CD14-positive monocyte (primary cell): ENCODE measurements around the gene ATG9B. TPM values are rescaled to one million over a fixed set of nuclear protein-coding genes. Genes with fewer than 3 reads are reported as not detected.

ENCODE experiments used
- DNase-seq, 3 donors: peaks; one replicate each; pipeline ENCODE4 v3.0.0-alpha.2; 2011 to 2022
- H2AFZ ChIP-seq: 2 replicates; pipeline ENCODE4 v1.6.0; 2012; ENCODE audit warnings: mild to moderate bottlenecking, low read depth, low read length, inconsistent platforms; ENCODE audit not compliant: insufficient read depth, poor library complexity, severe bottlenecking
- H3K27ac ChIP-seq, 2 donors: 1 replicate in 1 of 2; 2 replicates in 1 of 2; pipeline ENCODE4 v1.5.1; 2012 to 2013; ENCODE audit warnings: low read length in 2 of 2, control low read depth in 1 of 2, inconsistent platforms in 1 of 2, low read depth in 1 of 2, mild to moderate bottlenecking in 1 of 2
- H3K27me3 ChIP-seq, 2 donors: one replicate each; pipeline versions ENCODE4 v1.6.0 to v1.6.1; 2011 to 2013; ENCODE audit warnings: low read length in 2 of 2; ENCODE audit not compliant: control insufficient read depth in 2 of 2, insufficient read depth in 2 of 2
- H3K36me3 ChIP-seq, 2 donors: replicated peaks in 1 of 2; 1 replicate in 1 of 2; 2 replicates in 1 of 2; pipeline versions ENCODE4 v1.5.1 to v1.6.1; 2012 to 2013; ENCODE audit warnings: low read length in 2 of 2, control low read depth in 1 of 2, inconsistent platforms in 1 of 2, mild to moderate bottlenecking in 1 of 2; ENCODE audit not compliant: insufficient read depth in 2 of 2, control insufficient read depth in 1 of 2
- H3K4me1 ChIP-seq, 2 donors: 1 replicate in 1 of 2; 2 replicates in 1 of 2; pipeline versions ENCODE4 v1.5.1 to v1.6.1; 2012 to 2013; ENCODE audit warnings: low read length in 2 of 2, control low read depth in 1 of 2, inconsistent platforms in 1 of 2, mild to moderate bottlenecking in 1 of 2, moderate library complexity in 1 of 2; ENCODE audit not compliant: insufficient read depth in 2 of 2, control insufficient read depth in 1 of 2
- H3K4me2 ChIP-seq: replicated peaks from 2 replicates; pipeline ENCODE3; 2012; ENCODE audit warnings: low read length, moderate library complexity, mild to moderate bottlenecking; ENCODE audit not compliant: poor library complexity, severe bottlenecking; ENCODE audit errors: extremely low read depth
- H3K4me3 ChIP-seq, 3 experiments: fragments of 200-600 bp in 1 of 3; sonication (generic) in 1 of 3; replicated peaks in 1 of 3; 1 replicate in 2 of 3; 2 replicates in 1 of 3; pipeline ENCODE4 v1.5.1; 2011 to 2013; ENCODE audit warnings: low read length in 3 of 3, mild to moderate bottlenecking in 3 of 3, control low read depth in 2 of 3, low read depth in 2 of 3, inconsistent platforms in 1 of 3, moderate library complexity in 1 of 3
- H3K79me2 ChIP-seq: 2 replicates; pipeline ENCODE4 v1.6.0; 2012; ENCODE audit warnings: mild to moderate bottlenecking, control low read depth, inconsistent platforms, low read length, moderate library complexity; ENCODE audit not compliant: insufficient read depth
- H3K9ac ChIP-seq: 2 replicates; pipeline ENCODE4 v1.6.0; 2017; ENCODE audit warnings: low read length, mild to moderate bottlenecking; ENCODE audit not compliant: insufficient read depth, poor library complexity, severe bottlenecking
- H3K9me3 ChIP-seq, 2 donors: replicated peaks in 1 of 2; 1 replicate in 1 of 2; 2 replicates in 1 of 2; pipeline versions ENCODE4 v1.5.1 to v1.6.1; 2012 to 2013; ENCODE audit warnings: low read length in 2 of 2, control low read depth in 1 of 2; ENCODE audit not compliant: control insufficient read depth in 1 of 2, insufficient read depth in 1 of 2
- H4K20me1 ChIP-seq: 2 replicates; pipeline ENCODE4 v1.6.0; 2012; ENCODE audit warnings: mild to moderate bottlenecking, low read length, control low read depth, moderate library complexity; ENCODE audit not compliant: insufficient read depth
- H3K27ac Mint-ChIP-seq, 7 donors: one replicate each; pipeline ENCODE4 v1.8.0; 2020; ENCODE audit warnings: mild to moderate bottlenecking in 7 of 7, mixed read lengths in 7 of 7, moderate library complexity in 6 of 7, inconsistent platforms in 2 of 7
- H3K27me3 Mint-ChIP-seq, 3 donors: one replicate each; pipeline ENCODE4 v1.8.0; 2021 to 2022; ENCODE audit warnings: low read depth in 3 of 3, mild to moderate bottlenecking in 3 of 3, mixed read lengths in 3 of 3, moderate library complexity in 3 of 3, inconsistent platforms in 1 of 3
- H3K36me3 Mint-ChIP-seq, 2 donors: one replicate each; pipeline ENCODE4 v1.8.0; 2020; ENCODE audit warnings: mixed read lengths in 2 of 2, inconsistent platforms in 1 of 2, mild to moderate bottlenecking in 1 of 2
- H3K4me1 Mint-ChIP-seq: one replicate; pipeline ENCODE4 v1.8.0; 2020; ENCODE audit warnings: mild to moderate bottlenecking, mixed read lengths
- H3K4me3 Mint-ChIP-seq, 2 donors: one replicate each; pipeline ENCODE4 v1.8.0; 2020; ENCODE audit warnings: mild to moderate bottlenecking in 2 of 2, mixed read lengths in 2 of 2, moderate library complexity in 1 of 2
- H3K9me3 Mint-ChIP-seq, 7 donors: one replicate each; pipeline ENCODE4 v1.8.0; 2020 to 2022; ENCODE audit warnings: mixed read lengths in 7 of 7, mild to moderate bottlenecking in 6 of 7, moderate library complexity in 6 of 7, inconsistent platforms in 2 of 7
- WGBS: methylation state at CpG from one replicate; pipeline ENCODE4 v1.1.5; 2013; ENCODE audit warnings: missing lambda C conversion rate; ENCODE audit not compliant: insufficient coverage; 5-methylcytosine and 5-hydroxymethylcytosine counted together
- intact Hi-C, 2 donors: fragments of 100-400 bp; cut with micrococcal nuclease; formaldehyde crosslinking; loops; one replicate each; pipeline versions ENCODE4 v1.15.0 to v1.15.1; 2023
- polyA plus RNA-seq, 3 donors: library from polyadenylated mRNA; depleted of rRNA in 1 of 3; unstranded in 2 of 3; stranded (reverse) in 1 of 3; fragments of 300-500 nt in 2 of 3; fragments of >200 nt in 1 of 3; fragmentation: Illumina TruSeq in 2 of 3; gene quantifications; 1 replicate in 2 of 3; 2 replicates in 1 of 3; pipeline ENCODE4 v1.2.3, GENCODE V29; 2012 to 2021
- TF ChIP-seq, protein P1 (sequence below): fragments of 200-600 bp; IDR thresholded peaks from one replicate; pipeline ENCODE4 v1.8.0; 2022; ENCODE audit warnings: antibody characterized with exemption, mild to moderate bottlenecking

The ATG9B gene
- polyA plus RNA-seq, 3 donors = 0.21 to 0.30 TPM; not detected in 1

GRCh38 chr7:151001546-151001945 lies 22.7 kb downstream of the ATG9B start:
- Mint-ChIP-seq H3K4me3 (no peak overlapping the region), H3K4me1 (peaks cover 15% of the 10 kb centered on the region), H3K36me3 (no peaks in the 10 kb centered on the region), H3K27me3 (peaks cover 18 to 43% (median 28%) of the 10 kb centered on the region in 3 donors), H3K27ac (no peak overlapping the region), H3K9me3 (peaks cover 0 to 2% (median 0%) of the 10 kb centered on the region in 7 donors)
- no peaks in the 10 kb centered on the region for H3K36me3 ChIP-seq
- H3K4me1 ChIP-seq = peaks cover 5 to 8% of the 10 kb centered on the region in 2 donors
- intact Hi-C loops = no loop called here
- H4K20me1 ChIP-seq = no peaks in the 10 kb centered on the region
- H3K27ac ChIP-seq = no peak overlapping the region
- no peak for DNase-seq
- H3K4me2 ChIP-seq = no peak overlapping the region
- no peak overlapping the region for H3K9ac ChIP-seq
- no peaks in the 10 kb centered on the region for H3K79me2 ChIP-seq
- no peak overlapping the region for H3K4me3 ChIP-seq
- peaks cover 0 to 9% of the 10 kb centered on the region in 2 donors for H3K27me3 ChIP-seq
- no peaks in the 10 kb centered on the region for H3K9me3 ChIP-seq
- WGBS = 94% methylated on average over 13 of the region's 16 CpGs
- H2AFZ ChIP-seq = no peak overlapping the region
- TF ChIP-seq, protein P1, sequence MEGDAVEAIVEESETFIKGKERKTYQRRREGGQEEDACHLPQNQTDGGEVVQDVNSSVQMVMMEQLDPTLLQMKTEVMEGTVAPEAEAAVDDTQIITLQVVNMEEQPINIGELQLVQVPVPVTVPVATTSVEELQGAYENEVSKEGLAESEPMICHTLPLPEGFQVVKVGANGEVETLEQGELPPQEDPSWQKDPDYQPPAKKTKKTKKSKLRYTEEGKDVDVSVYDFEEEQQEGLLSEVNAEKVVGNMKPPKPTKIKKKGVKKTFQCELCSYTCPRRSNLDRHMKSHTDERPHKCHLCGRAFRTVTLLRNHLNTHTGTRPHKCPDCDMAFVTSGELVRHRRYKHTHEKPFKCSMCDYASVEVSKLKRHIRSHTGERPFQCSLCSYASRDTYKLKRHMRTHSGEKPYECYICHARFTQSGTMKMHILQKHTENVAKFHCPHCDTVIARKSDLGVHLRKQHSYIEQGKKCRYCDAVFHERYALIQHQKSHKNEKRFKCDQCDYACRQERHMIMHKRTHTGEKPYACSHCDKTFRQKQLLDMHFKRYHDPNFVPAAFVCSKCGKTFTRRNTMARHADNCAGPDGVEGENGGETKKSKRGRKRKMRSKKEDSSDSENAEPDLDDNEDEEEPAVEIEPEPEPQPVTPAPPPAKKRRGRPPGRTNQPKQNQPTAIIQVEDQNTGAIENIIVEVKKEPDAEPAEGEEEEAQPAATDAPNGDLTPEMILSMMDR = no peak

DNA sequence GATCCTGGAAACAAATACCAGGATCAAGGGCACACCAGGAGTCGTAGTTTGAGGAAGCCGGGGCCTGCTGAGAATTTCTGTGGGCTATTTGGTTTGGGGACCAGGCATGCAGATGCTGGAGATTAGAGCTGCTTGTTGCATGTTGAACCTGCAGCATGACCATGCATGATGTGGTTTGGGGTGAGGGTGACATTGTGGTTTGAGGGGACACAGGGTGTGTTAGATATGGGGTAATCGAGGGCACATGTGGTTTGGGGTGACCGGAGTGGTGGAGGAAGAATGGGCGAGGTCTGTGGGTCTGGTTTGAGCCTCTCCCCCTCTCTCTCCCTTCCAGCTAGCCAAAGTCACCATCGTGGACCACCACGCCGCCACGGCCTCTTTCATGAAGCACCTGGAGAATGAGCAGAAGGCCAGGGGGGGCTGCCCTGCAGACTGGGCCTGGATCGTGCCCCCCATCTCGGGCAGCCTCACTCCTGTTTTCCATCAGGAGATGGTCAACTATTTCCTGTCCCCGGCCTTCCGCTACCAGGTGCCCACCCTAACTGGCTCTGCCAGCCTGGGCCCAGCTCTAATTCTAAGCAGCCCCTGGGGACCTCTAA lies 23.3 kb downstream of the ATG9B start:
- H3K9me3 Mint-ChIP-seq = peaks cover 0 to 2% (median 0%) of the 10 kb centered on the region in 7 donors

More for the DNA sequence above, 23.3 kb downstream of the ATG9B start:
- peaks cover 17% of the 10 kb centered on the region for H3K4me1 Mint-ChIP-seq
- H3K27ac Mint-ChIP-seq = no peak overlapping the region
- Histone ChIP-seq H2AFZ (no peak overlapping the region), H3K27ac (no peak overlapping the region), H3K4me2 (no peak overlapping the region), H3K4me1 (peaks cover 9 to 13% of the 10 kb centered on the region in 2 donors), H3K9me3 (no peaks in the 10 kb centered on the region), H3K4me3 (no peak overlapping the region), H3K9ac (no peak overlapping the region), H4K20me1 (no peaks in the 10 kb centered on the region), H3K36me3 (no peaks in the 10 kb centered on the region), H3K79me2 (no peaks in the 10 kb centered on the region), H3K27me3 (peaks cover 0 to 10% of the 10 kb centered on the region in 2 donors)
- WGBS = 69% methylated on average over 9 of the region's 13 CpGs
- TF ChIP-seq, protein P1 = no peak
- no peak for DNase-seq
- no peak overlapping the region for H3K4me3 Mint-ChIP-seq
- peaks cover 20 to 47% (median 28%) of the 10 kb centered on the region in 3 donors for H3K27me3 Mint-ChIP-seq
- intact Hi-C loops = no loop called here
- H3K36me3 Mint-ChIP-seq = no peaks in the 10 kb centered on the region
